Parathyroid adenoma (tissue), 2 donors: ENCODE measurements around the gene PDRG1.

Experiments used
- H2AFZ ChIP-seq: fragments of 300-600 bp; sonication (generic); one replicate; pipeline ENCODE4 v1.7.0; 2017; ENCODE audit warnings: antibody characterized with exemption, mild to moderate bottlenecking
- H3K27ac ChIP-seq: fragments of 300-600 bp; sonication (generic); one replicate; pipeline ENCODE4 v1.7.0; 2017
- H3K27me3 ChIP-seq: fragments of 300-600 bp; sonication (generic); one replicate; pipeline ENCODE4 v1.7.0; 2017; ENCODE audit warnings: low read length; ENCODE audit not compliant: control insufficient read depth, insufficient read depth
- H3K36me3 ChIP-seq: fragments of 300-600 bp; sonication (generic); one replicate; pipeline ENCODE4 v1.7.0; 2017; ENCODE audit warnings: low read length; ENCODE audit not compliant: control insufficient read depth, insufficient read depth
- H3K4me1 ChIP-seq: fragments of 300-600 bp; sonication (generic); one replicate; pipeline ENCODE4 v1.7.0; 2017; ENCODE audit warnings: control low read depth
- H3K4me2 ChIP-seq: fragments of 300-600 bp; sonication (generic); one replicate; pipeline ENCODE4 v1.7.0; 2017; ENCODE audit warnings: low read length
- H3K4me3 ChIP-seq: fragments of 300-600 bp; sonication (generic); one replicate; pipeline ENCODE4 v1.7.0; 2017; ENCODE audit warnings: low read depth, low read length
- H3K79me2 ChIP-seq: fragments of 300-600 bp; sonication (generic); one replicate; pipeline ENCODE4 v1.7.0; 2017; ENCODE audit warnings: control low read depth
- H3K9ac ChIP-seq: fragments of 300-600 bp; sonication (generic); one replicate; pipeline ENCODE4 v1.7.0; 2017; ENCODE audit warnings: mild to moderate bottlenecking
- H3K9me3 ChIP-seq: fragments of 300-600 bp; sonication (generic); one replicate; pipeline ENCODE4 v1.7.0; 2017; ENCODE audit warnings: low read length; ENCODE audit not compliant: control insufficient read depth
- CTCF ChIP-seq: fragments of 300-600 bp; sonication (generic); IDR thresholded peaks from one replicate; pipeline ENCODE4 v1.7.0; 2017; ENCODE audit warnings: antibody characterized with exemption, mild to moderate bottlenecking
- donor health status: primary hyperparathyroidism.

PDRG1 gene

GRCh38 chr20:31951530-31952453 lies at the start of gene PDRG1:
TSS of gene PDRG1 (minus strand) at chr20:31952046. CDS start at chr20:31951961, 85 bp downstream.
- Histone ChIP-seq H3K36me3 (no peaks in the 10 kb centered on the region), H3K79me2 (peaks cover 22% of the 10 kb centered on the region), H3K4me1 (peaks cover 33% of the 10 kb centered on the region), H3K27me3 (no peaks in the 10 kb centered on the region), H3K9me3 (no peaks in the 10 kb centered on the region), H3K9ac (peak within 1 kb of the TSS; percentile 100), H3K4me2 (peak within 1 kb of the TSS; percentile 96), H3K4me3 (peak within 1 kb of the TSS; percentile 90), H3K27ac (peak within 1 kb of the TSS; percentile 100), H2AFZ (peak within 1 kb of the TSS; percentile 72)
- TF ChIP-seq CTCF = peak; percentile 98

- Histone ChIP-seq H3K4me1 (no peaks in the 10 kb centered on the region), H3K9me3 (no peaks in the 10 kb centered on the region), H3K36me3 (no peaks in the 10 kb centered on the region), H3K27me3 (no peaks in the 10 kb centered on the region), H2AFZ (no peak overlapping the region), H3K27ac (no peak overlapping the region), H3K4me2 (no peak overlapping the region), H3K79me2 (no peaks in the 10 kb centered on the region), H3K4me3 (no peak overlapping the region), H3K9ac (no peak overlapping the region)
- no peak for TF ChIP-seq CTCF
Observed at GRCh38 chr20:31998246-31998645, 46.4 kb upstream of the PDRG1 start.

GRCh38 chr20:31996996-31997395 lies 45.1 kb upstream of the PDRG1 start:
- no peak for TF ChIP-seq CTCF
- no peak overlapping the region for H3K9ac ChIP-seq
- H3K79me2 ChIP-seq = no peaks in the 10 kb centered on the region
- H3K36me3 ChIP-seq = no peaks in the 10 kb centered on the region
- no peak overlapping the region for H3K4me3 ChIP-seq
- no peak overlapping the region for H2AFZ ChIP-seq
- no peak overlapping the region for H3K27ac ChIP-seq
- no peaks in the 10 kb centered on the region for H3K9me3 ChIP-seq
- no peak overlapping the region for H3K4me2 ChIP-seq
- no peaks in the 10 kb centered on the region for H3K27me3 ChIP-seq
- H3K4me1 ChIP-seq = no peaks in the 10 kb centered on the region

- TF ChIP-seq CTCF = no peak
- H3K9ac ChIP-seq = no peak overlapping the region
Observed at GRCh38 chr20:31992086-31992485, 40.2 kb upstream of the PDRG1 start.

More at GRCh38 chr20:31992086-31992485, 40.2 kb upstream of the PDRG1 start:
- H3K4me1 ChIP-seq = no peaks in the 10 kb centered on the region
- H3K4me2 ChIP-seq = no peak overlapping the region
- H3K79me2 ChIP-seq = peaks cover 10% of the 10 kb centered on the region
- H3K27me3 ChIP-seq = no peaks in the 10 kb centered on the region
- no peaks in the 10 kb centered on the region for H3K9me3 ChIP-seq
- H2AFZ ChIP-seq = no peak overlapping the region
- no peaks in the 10 kb centered on the region for H3K36me3 ChIP-seq
- no peak overlapping the region for H3K27ac ChIP-seq
- H3K4me3 ChIP-seq = no peak overlapping the region
